HG03280 (cell line): Measurements from ENCODE around the gene CCDC86.
A peak's percentile ranks its signal among the peaks of the same experiment; 100 is the strongest.

ENCODE experiments used
- ATAC-seq: cut with Tn5 transposase; IDR thresholded peaks from one replicate; pipeline ENCODE4 v1.9.1; 2021; ENCODE audit warnings: mild to moderate bottlenecking, moderate library complexity; ENCODE audit not compliant: unreplicated experiment

CCDC86 gene

GRCh38 chr11:60887556-60887955 lies 45.6 kb downstream of the CCDC86 start:
- peak; percentile 47 for ATAC-seq

GRCh38 chr11:60889869-60890311 lies 48.0 kb downstream of the CCDC86 start:
- ATAC-seq: no peak

- ATAC-seq: no peak
These were observed 48.8 kb downstream of the CCDC86 start for GRCh38 chr11:60890696-60891095.

- no peak for ATAC-seq
These were observed 49.3 kb downstream of the CCDC86 start for GRCh38 chr11:60891103-60891741.

- no peak for ATAC-seq
These were observed 53.8 kb downstream of the CCDC86 start for GRCh38 chr11:60895687-60896086.

GRCh38 chr11:60897496-60897895 lies 55.6 kb downstream of the CCDC86 start:
- ATAC-seq: no peak

GRCh38 chr11:60899046-60899936 lies 57.4 kb downstream of the CCDC86 start:
- ATAC-seq: no peak

GRCh38 chr11:60899977-60900376 lies 58.1 kb downstream of the CCDC86 start:
- ATAC-seq: no peak
